Naive thymus-derived CD8-positive, alpha-beta T cell (primary cell): ENCODE data around the gene KDM4C. TPM values are rescaled to one million over a fixed set of nuclear protein-coding genes. Genes with fewer than 3 reads are reported as not detected.

ENCODE experiments used
- ATAC-seq, 2 donors: fragments of 150-1000 bp; cut with Tn5 transposase in 1 of 2; sonication (Bioruptor Pico), chemical (Tn5 transposase) in 1 of 2; 1 replicate in 1 of 2; 2 replicates in 1 of 2; pipeline ENCODE4 v1.10.0; 2021; ENCODE audit warnings: mild to moderate bottlenecking in 2 of 2, moderate library complexity in 2 of 2
- POLR2A ChIA-PET: fragments of 350-600 bp; sonication (Branson Sonifier 250); formaldehyde crosslinking; loops from one replicate; lab custom pipeline; 2021; ENCODE audit warnings: antibody characterized with exemption; lab: Charles Lee
- DNase-seq, 10 donors: peaks; one replicate each; pipeline versions ENCODE4 v3.0.0 to v3.0.0-alpha.2; 2020 to 2022
- H3K27ac Mint-ChIP-seq, 10 donors: one replicate each; pipeline ENCODE4 v1.8.0; 2020 to 2022; ENCODE audit warnings: mild to moderate bottlenecking in 10 of 10, mixed read lengths in 10 of 10, moderate library complexity in 4 of 10, inconsistent platforms in 1 of 10
- H3K27me3 Mint-ChIP-seq, 5 donors: one replicate each; pipeline ENCODE4 v1.8.0; 2021 to 2022; ENCODE audit warnings: mixed read lengths in 5 of 5
- H3K36me3 Mint-ChIP-seq, 3 donors: one replicate each; pipeline ENCODE4 v1.8.0; 2020 to 2022; ENCODE audit warnings: mixed read lengths in 3 of 3, mild to moderate bottlenecking in 2 of 3, inconsistent platforms in 1 of 3
- H3K4me1 Mint-ChIP-seq, 4 donors: one replicate each; pipeline ENCODE4 v1.8.0; 2021 to 2022; ENCODE audit warnings: mixed read lengths in 4 of 4
- H3K4me3 Mint-ChIP-seq, 10 donors: one replicate each; pipeline ENCODE4 v1.8.0; 2020 to 2022; ENCODE audit warnings: mild to moderate bottlenecking in 10 of 10, mixed read lengths in 10 of 10, moderate library complexity in 6 of 10, inconsistent platforms in 1 of 10
- H3K9me3 Mint-ChIP-seq, 9 donors: one replicate each; pipeline ENCODE4 v1.8.0; 2020 to 2022; ENCODE audit warnings: mixed read lengths in 9 of 9, mild to moderate bottlenecking in 3 of 9, inconsistent platforms in 1 of 9, moderate library complexity in 1 of 9
- polyA plus RNA-seq, 3 donors: library from polyadenylated mRNA; unstranded; fragments of 300-500 nt; fragmentation: Illumina TruSeq; gene quantifications; one replicate each; pipeline ENCODE4 v1.2.3, GENCODE V29; 2021
- total RNA-seq, 8 experiments: library from RNA in 2 of 8; stranded (reverse) in 2 of 8; gene quantifications; one replicate each; pipeline ENCODE4 v1.2.3 and lab custom pipeline; 2021 to 2026

The KDM4C gene
- total and polyA plus RNA-seq, 5 experiments from 2014 or later = 27.5 to 83.6 (median 27.8) TPM

DNA sequence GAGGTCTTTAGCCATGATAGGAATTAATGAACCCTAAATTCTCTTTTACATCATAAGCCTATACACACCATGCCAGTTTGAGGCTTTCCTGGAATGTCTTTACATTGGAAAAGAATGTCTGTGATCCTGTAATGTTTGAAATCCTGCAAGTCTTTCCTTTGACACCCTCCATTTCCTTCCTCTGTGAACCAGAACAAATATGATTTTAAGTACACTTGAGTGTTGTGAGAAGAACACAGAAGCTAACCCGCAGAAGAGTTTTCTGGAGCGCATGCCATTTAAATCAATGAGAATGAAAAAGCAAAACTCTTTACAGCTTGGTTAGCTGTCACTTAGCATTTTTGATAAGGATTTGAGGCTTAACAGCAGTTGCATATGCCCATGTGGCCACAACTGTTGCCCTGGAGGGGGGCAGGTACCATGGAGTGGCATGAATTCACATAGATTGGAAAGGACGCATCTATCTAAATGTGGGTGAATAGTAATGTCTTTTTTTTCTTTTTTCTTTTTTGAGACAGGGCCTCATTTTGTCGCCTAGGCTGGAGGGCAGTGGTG is 372.6 kb downstream of the KDM4C start:
- no peak for DNase-seq
- H3K36me3 Mint-ChIP-seq = peaks cover 29 to 90% (median 66%) of the 10 kb centered on the region in 3 donors
- H3K4me1 Mint-ChIP-seq = peaks cover 0 to 6% (median 1%) of the 10 kb centered on the region in 4 donors
- peak overlapping the region in 1 of 10 donors; percentile 16 for H3K27ac Mint-ChIP-seq
- H3K27me3 Mint-ChIP-seq = no peaks in the 10 kb centered on the region
- no peak for ATAC-seq
- no peaks in the 10 kb centered on the region for H3K9me3 Mint-ChIP-seq
- POLR2A ChIA-PET = no interaction called here
- H3K4me3 Mint-ChIP-seq = no peak overlapping the region

DNA sequence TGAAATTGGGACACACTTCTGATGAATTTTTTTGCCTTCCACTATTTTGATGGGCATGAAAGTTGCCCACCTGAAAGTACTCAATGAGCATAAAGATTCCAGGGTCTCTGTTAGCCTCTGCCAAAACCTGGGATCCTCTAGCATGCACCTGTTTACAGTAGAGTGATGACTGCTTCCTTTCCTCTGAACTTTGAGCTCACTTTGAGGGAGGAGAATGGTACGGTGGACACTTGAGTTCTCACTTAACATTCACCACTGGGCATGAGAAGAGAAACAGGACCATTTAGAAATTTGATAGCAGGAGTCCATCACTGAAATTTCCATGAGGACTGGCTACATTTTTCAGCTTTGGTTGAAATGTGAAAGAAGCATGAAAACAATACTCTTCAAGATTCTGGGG is 374.8 kb downstream of the KDM4C start:
- no peak for DNase-seq
- Mint-ChIP-seq H3K27me3 (no peaks in the 10 kb centered on the region), H3K4me1 (peaks cover 0 to 6% (median 2%) of the 10 kb centered on the region in 4 donors), H3K9me3 (no peaks in the 10 kb centered on the region), H3K27ac (peak overlapping the region in 1 of 10 donors; percentile 19), H3K36me3 (peaks cover 29 to 94% (median 76%) of the 10 kb centered on the region in 3 donors), H3K4me3 (no peak overlapping the region)
- no peak for ATAC-seq
- POLR2A ChIA-PET = no interaction called here

DNA sequence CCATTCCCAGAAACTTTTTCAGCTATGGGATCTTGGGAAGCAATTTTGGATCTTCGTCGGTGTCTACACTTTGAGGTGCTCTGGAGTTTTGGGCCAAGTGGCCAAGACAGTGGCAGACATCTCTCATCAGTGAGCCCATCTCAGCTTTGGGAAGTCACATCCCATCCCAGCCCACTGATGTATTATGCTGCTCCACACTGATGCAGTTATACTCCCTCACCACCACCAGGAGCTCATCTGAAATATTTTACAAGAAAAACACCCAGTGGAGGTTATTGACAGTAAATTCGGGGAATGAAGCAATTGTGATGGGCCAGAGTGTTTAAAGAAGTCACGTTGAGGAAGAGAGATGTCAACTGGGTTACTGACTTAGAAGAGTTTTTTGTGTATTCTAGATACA is 378.0 kb downstream of the KDM4C start:
- POLR2A ChIA-PET = no interaction called here
- Mint-ChIP-seq H3K9me3 (no peaks in the 10 kb centered on the region), H3K27me3 (no peaks in the 10 kb centered on the region), H3K4me3 (no peak overlapping the region), H3K36me3 (peaks cover 18 to 86% (median 58%) of the 10 kb centered on the region in 3 donors), H3K4me1 (peaks cover 0 to 11% (median 3%) of the 10 kb centered on the region in 4 donors), H3K27ac (no peak overlapping the region)
- no peak for DNase-seq
- no peak for ATAC-seq

DNA sequence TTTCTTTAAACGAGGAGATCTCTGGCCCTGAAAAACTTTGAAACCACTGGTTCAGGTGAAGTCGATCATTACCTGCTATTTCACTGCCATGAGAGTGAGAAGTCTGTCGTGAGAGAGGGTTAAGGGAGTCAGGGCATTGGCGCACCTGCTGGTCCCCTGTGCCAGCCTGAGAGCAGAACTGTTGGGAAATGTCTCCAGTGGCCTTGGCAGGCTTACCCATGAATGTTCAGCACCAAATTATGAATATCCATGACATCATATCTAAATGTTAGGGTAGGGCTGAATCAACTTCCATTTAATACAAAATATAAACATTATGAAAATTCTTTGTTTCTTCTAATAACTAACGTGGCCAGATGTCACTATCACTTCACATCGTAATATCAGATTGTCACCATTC is 379.3 kb downstream of the KDM4C start:
- no peaks in the 10 kb centered on the region for H3K9me3 Mint-ChIP-seq
- peaks cover 20 to 79% (median 55%) of the 10 kb centered on the region in 3 donors for H3K36me3 Mint-ChIP-seq
- ATAC-seq (no peak), DNase-seq (no peak)
- peaks cover 0 to 7% (median 6%) of the 10 kb centered on the region in 4 donors for H3K4me1 Mint-ChIP-seq
- H3K27ac Mint-ChIP-seq = peak overlapping the region in 1 of 10 donors; percentile 13
- POLR2A ChIA-PET = no interaction called here
- no peak overlapping the region for H3K4me3 Mint-ChIP-seq
- no peaks in the 10 kb centered on the region for H3K27me3 Mint-ChIP-seq

DNA sequence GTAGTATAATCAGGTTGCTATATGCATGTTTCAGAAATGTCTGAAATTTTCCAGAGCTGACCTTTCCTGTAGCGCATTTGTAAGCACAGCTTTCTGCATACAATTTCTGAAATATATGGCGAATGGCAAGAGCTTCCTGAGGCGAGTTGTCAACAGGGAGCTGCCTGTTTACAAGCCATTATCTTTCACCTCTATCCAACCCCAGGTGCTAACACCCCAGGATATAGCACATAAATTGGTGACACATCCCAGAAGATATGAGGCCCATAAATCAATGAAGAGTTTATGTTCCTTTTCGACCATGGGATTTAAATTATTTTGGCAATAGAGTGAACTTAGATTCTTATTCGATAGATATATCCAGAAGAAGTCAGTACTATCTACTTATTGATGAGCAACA is 379.8 kb downstream of the KDM4C start:
- H3K9me3 Mint-ChIP-seq = no peaks in the 10 kb centered on the region
- peaks cover 20 to 78% (median 50%) of the 10 kb centered on the region in 3 donors for H3K36me3 Mint-ChIP-seq
- no peak overlapping the region for H3K27ac Mint-ChIP-seq
- POLR2A ChIA-PET = no interaction called here
- no peak for ATAC-seq
- no peak overlapping the region for H3K4me3 Mint-ChIP-seq
- no peaks in the 10 kb centered on the region for H3K27me3 Mint-ChIP-seq
- no peak for DNase-seq
- peaks cover 0 to 7% (median 6%) of the 10 kb centered on the region in 4 donors for H3K4me1 Mint-ChIP-seq

DNA sequence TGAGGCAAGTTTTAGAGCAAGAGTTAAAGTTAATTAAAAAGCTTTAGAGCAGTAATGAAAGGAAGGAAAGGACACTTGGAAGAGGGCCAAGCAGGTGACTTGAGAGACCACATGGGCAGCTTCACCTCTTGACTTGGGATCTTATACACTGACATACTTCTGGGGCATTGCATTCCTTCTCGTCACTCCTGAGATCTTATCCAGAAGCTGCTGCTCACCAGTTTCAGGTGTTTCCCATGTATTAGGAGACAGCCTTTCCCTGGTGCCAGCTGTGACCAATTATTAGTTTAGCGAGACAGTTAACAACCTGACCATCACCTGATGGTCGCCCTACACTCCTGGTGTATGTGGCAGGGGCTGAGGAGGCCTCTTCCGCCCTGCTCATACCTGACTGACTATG is 382.1 kb downstream of the KDM4C start:
- ATAC-seq = no peak
- POLR2A ChIA-PET = no interaction called here
- DNase-seq = no peak
- Mint-ChIP-seq H3K9me3 (no peaks in the 10 kb centered on the region), H3K36me3 (peaks cover 19 to 75% (median 43%) of the 10 kb centered on the region in 3 donors), H3K27ac (peak overlapping the region in 1 of 10 donors; percentile 13), H3K27me3 (no peaks in the 10 kb centered on the region), H3K4me3 (no peak overlapping the region), H3K4me1 (peaks cover 0 to 12% (median 9%) of the 10 kb centered on the region in 4 donors)

DNA sequence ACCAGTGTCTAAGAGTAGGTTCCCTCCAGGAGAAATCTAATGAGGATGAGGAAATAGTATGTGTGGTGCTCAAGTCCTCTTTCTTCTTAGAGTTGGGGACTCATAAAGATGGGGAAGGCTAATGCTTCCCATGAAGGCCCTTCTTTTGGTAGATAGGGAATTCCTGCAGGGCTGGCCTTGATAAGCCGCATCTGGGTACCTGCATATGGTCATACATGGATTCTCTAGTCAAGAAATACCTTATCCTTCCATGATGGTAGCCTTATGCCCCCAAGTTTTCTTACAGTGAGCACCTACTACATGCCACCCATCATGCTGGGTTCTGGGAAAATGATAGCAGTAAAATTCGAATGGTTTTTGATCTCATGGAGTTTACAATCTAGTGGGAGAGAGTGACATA is 382.6 kb downstream of the KDM4C start:
- H3K27me3 Mint-ChIP-seq = no peaks in the 10 kb centered on the region
- POLR2A ChIA-PET = no interaction called here
- ATAC-seq (no peak), DNase-seq (no peak)
- H3K9me3 Mint-ChIP-seq = no peaks in the 10 kb centered on the region
- peaks cover 0 to 15% (median 10%) of the 10 kb centered on the region in 4 donors for H3K4me1 Mint-ChIP-seq
- H3K4me3 Mint-ChIP-seq = no peak overlapping the region
- peaks cover 14 to 75% (median 38%) of the 10 kb centered on the region in 3 donors for H3K36me3 Mint-ChIP-seq
- H3K27ac Mint-ChIP-seq = peak overlapping the region in 1 of 10 donors; percentile 13

DNA sequence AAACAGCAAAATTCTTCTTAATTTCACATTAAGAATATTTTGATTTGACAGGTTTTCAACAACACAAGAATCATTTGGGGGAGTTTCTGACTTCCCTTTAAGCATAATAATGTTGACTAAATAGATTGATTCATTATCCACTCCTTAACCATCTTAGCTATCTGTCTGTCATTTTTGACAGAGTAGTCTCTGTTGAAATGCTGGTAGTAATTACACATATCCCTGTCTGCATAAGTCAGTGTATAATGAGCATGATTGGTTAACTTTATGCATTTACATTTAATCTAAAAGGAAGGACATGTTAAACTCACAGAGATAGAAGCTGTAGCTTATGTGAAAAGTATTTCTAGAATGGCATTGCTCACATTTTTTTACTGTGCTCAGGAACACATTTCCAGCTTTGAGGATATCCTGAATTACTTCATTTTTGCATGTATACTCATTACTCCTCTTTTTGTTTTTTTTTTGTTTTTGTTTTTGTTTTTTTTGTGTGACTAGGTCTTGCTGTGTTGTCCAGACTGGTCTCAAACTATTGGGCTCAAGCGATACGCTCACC is 385.9 kb downstream of the KDM4C start:
- peaks cover 17 to 63% (median 41%) of the 10 kb centered on the region in 3 donors for H3K36me3 Mint-ChIP-seq
- ATAC-seq = no peak
- no peak overlapping the region for H3K27ac Mint-ChIP-seq

DNA sequence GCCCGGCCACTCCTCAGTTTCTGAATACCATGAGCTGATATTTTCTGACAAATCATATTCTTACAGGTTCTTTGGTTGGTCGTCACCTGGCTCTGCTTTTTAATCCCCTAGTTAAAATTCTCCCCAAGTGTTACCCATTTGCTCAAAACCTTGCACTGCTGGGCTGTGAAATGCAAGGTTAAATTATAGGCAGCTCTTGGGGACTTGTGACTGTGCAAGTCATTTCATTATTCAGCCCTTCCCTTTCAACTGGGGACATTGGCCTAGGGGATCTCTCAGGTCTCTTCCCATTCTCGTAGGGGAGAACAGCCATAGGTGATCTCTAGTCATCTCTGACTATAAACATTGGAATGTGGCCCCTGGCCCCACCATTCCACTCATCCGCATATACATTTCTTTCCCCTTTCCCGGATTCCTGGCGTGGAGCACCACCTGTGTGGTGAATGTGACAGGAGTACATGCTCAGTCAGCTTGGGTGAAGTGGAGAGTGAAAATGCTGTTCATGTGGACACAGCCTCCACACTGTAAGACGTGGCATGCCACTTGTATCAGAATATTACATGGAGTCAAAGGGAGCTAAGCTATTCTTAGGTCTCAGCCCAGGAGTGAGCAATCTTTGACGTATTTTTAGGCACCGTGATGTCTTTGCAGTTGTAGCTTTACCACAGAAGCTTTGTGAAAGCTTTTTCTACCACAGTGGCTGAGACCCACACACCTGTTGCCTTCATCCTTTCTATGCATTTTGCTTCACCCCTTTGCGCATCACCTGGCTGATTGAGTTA is 386.7 kb downstream of the KDM4C start:
- no peak for DNase-seq

More for the DNA sequence above, 385.9 kb downstream of the KDM4C start:
- Mint-ChIP-seq H3K9me3 (no peaks in the 10 kb centered on the region), H3K27me3 (no peaks in the 10 kb centered on the region), H3K4me1 (peaks cover 5 to 39% (median 27%) of the 10 kb centered on the region in 4 donors), H3K4me3 (no peak overlapping the region)
- POLR2A ChIA-PET = no interaction called here
- DNase-seq = no peak

DNA sequence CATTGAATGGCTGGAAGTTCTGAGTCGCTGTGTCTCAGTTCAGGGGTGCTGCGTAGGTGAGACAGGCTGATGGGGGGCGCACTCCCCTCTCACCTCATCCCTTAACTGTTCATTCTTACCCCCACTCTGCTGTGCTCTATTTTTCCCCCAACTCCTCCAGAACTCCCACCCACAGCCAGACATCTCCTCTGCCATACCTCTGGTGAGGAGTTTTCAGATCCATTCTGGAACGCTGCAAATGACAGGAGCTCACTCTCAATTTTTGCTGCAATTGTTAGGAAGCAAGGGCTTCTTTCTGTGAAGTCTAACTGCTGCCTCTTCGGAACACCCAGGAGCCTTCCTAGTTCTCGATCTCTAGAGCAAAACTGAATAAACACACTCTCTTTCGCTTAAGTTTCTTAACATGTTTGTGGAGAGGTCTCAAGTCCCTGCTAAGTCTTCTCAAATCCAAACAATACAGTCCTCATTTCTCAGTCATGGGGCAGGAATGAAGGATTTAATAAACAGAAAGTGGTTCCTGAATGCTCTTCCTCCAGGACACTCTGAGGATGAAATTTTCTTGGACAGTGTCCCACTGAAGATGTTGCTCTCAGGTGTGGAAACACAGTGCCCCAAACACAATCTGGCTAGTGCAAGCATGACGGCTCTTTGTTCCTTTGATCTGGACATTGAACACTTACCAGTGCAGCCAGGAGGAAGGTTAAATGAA is 387.7 kb downstream of the KDM4C start:
- Mint-ChIP-seq H3K4me3 (no peak overlapping the region), H3K27ac (peak overlapping the region in 4 of 10 donors; percentile 29 to 80 (median 38)), H3K27me3 (no peaks in the 10 kb centered on the region), H3K9me3 (no peaks in the 10 kb centered on the region), H3K36me3 (peaks cover 13 to 53% (median 35%) of the 10 kb centered on the region in 3 donors), H3K4me1 (peaks cover 20 to 54% (median 39%) of the 10 kb centered on the region in 4 donors)
- no peak for DNase-seq
- POLR2A ChIA-PET = no interaction called here
- ATAC-seq = no peak

More for the DNA sequence above, 386.7 kb downstream of the KDM4C start:
- no peak overlapping the region for H3K4me3 Mint-ChIP-seq
- no peaks in the 10 kb centered on the region for H3K27me3 Mint-ChIP-seq
- ATAC-seq = no peak
- peaks cover 10 to 43% (median 29%) of the 10 kb centered on the region in 4 donors for H3K4me1 Mint-ChIP-seq
- peaks cover 13 to 57% (median 39%) of the 10 kb centered on the region in 3 donors for H3K36me3 Mint-ChIP-seq
- no peaks in the 10 kb centered on the region for H3K9me3 Mint-ChIP-seq
- H3K27ac Mint-ChIP-seq = peak overlapping the region in 2 of 10 donors; percentile 4 to 66
- POLR2A ChIA-PET = no interaction called here

DNA sequence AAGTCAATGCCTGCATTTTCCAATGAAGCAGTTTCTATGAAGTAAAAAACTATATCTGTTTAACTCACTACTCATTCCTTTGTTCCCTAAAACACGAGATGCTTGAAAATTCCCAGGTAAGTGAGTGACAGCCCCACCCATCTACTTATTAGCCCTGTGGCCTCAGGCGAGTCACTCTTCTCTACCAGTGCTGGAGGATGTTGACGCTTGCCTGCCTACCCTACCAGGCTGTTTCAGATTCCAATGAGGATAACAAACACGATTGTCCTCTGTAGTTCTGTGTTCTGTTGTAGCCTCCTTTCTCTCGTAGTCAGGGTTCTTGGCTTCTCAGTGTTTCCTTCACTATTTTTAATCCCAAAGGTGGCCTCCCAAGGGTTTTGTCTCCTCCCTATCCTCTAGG is 388.8 kb downstream of the KDM4C start:
- DNase-seq = no peak
- POLR2A ChIA-PET = no interaction called here
- peaks cover 9 to 46% (median 27%) of the 10 kb centered on the region in 3 donors for H3K36me3 Mint-ChIP-seq
- H3K4me1 Mint-ChIP-seq = peaks cover 25 to 61% (median 40%) of the 10 kb centered on the region in 4 donors
- no peaks in the 10 kb centered on the region for H3K27me3 Mint-ChIP-seq
- H3K27ac Mint-ChIP-seq = peak overlapping the region in 2 of 10 donors; percentile 29 to 60
- ATAC-seq = no peak
- no peak overlapping the region for H3K4me3 Mint-ChIP-seq
- no peaks in the 10 kb centered on the region for H3K9me3 Mint-ChIP-seq
